ENCODE data around the gene EXOC5. TPM values are rescaled to one million over a fixed set of nuclear protein-coding genes. Genes with fewer than 3 reads are reported as not detected.

Gene EXOC5, protein sequence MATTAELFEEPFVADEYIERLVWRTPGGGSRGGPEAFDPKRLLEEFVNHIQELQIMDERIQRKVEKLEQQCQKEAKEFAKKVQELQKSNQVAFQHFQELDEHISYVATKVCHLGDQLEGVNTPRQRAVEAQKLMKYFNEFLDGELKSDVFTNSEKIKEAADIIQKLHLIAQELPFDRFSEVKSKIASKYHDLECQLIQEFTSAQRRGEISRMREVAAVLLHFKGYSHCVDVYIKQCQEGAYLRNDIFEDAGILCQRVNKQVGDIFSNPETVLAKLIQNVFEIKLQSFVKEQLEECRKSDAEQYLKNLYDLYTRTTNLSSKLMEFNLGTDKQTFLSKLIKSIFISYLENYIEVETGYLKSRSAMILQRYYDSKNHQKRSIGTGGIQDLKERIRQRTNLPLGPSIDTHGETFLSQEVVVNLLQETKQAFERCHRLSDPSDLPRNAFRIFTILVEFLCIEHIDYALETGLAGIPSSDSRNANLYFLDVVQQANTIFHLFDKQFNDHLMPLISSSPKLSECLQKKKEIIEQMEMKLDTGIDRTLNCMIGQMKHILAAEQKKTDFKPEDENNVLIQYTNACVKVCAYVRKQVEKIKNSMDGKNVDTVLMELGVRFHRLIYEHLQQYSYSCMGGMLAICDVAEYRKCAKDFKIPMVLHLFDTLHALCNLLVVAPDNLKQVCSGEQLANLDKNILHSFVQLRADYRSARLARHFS
- total RNA-seq, result 91.3 TPM

DNA sequence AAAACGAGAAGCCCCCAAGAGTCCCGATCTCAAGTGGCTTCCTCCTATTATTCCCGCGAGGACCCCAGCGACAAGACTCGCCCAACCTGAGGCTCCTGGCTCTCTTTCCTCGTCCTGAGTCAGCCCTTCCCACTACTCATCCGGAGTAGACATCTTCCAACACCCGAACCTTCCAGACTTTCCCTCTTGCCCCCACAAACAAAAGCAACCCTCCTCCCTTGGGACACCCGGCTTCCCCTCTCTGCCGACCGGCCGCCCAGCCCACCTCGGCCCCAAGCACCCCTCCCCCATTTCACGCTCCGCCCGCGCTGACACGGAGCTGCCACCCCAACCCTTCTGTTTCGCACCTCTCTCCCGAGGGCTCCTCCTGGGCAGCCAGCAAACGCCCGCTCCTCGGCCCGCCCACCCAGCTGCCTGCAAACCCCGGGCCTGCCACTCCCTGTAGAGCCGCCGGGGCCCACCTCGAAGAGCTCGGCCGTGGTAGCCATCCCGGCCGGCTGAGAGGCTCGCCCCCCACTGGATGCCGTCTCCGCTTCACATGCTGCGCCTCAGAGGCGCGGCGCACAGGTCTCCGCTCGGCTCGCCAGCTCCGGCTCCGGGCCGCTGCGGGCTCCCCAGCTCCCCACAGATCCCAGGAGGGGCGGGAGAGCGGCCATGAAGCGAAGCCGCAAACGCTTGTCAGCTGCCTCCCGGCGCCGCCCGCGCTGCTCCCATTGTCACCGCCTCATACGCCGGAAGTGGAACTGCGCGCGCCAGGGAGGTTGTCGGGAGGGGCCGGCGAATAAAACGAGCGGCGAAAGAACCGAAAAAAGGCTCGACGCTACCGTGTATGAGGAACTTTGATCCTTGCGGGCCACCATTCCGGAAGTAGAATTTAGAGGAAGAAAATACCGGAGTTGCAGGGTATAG lies at the start of gene EXOC5, which contains the start of gene AP5M1:
EXOC5 (minus strand) TSS at position 745 of the 909 bp plus-strand sequence; CDS start at position 488, 257 bp downstream.
AP5M1 (plus strand) TSS at position 811 of the 909 bp plus-strand sequence. CDS start 344 bp downstream, outside the sequence.

Other genes with a start within 250 kb of the EXOC5 start
- 44.3 TPM for gene AP5M1, start 66 bp upstream of the EXOC5 start, total RNA-seq
- 69.4 TPM for gene NAA30, start 121.7 kb upstream of the EXOC5 start, total RNA-seq
- 1.2 TPM for gene CCDC198, start 225.0 kb upstream of the EXOC5 start, total RNA-seq